IMR-90 (cell line): Measurements from ENCODE around the gene KLC1. TPM values are rescaled to one million over a fixed set of nuclear protein-coding genes. Genes with fewer than 3 reads are reported as not detected.
A peak's percentile ranks its signal among the peaks of the same experiment; 100 is the strongest.

Source experiments
- ATAC-seq: fragments of 200-7000 bp; cut with Tn5 transposase; 2 replicates; pipeline ENCODE4 v1.9.1; 2020; ENCODE audit warnings: low read depth, mild to moderate bottlenecking, moderate library complexity
- BruUV-seq: library from RNA; stranded (reverse); fragments of 400-500 nt; replicated peaks from 2 replicates; lab custom pipeline; 2021; lab: Mats Ljungman, UMichigan
- CTCF ChIA-PET: fragments of 300-600 bp; formaldehyde crosslinking; extraction: SDS; loops from one replicate; lab custom pipeline; 2021; ENCODE audit warnings: antibody characterized with exemption; lab: Yijun Ruan, JAX
- POLR2A ChIA-PET: fragments of 300-600 bp; sonication (Branson Sonifier 250); formaldehyde crosslinking; loops from one replicate; lab custom pipeline; 2022; ENCODE audit warnings: antibody characterized with exemption; ENCODE audit not compliant: unreplicated experiment; lab: Charles Lee
- DNase-seq: peaks from one replicate; pipeline ENCODE4 v3.0.0; 2013
- H2AFZ ChIP-seq: replicated peaks from 2 replicates; pipeline ENCODE3; 2013; ENCODE audit warnings: low read length, mild to moderate bottlenecking; ENCODE audit not compliant: poor library complexity
- H2AK5ac ChIP-seq: 2 replicates; pipeline ENCODE4 v1.6.1; 2013; ENCODE audit warnings: low read depth, low read length, inconsistent platforms
- H2AK9ac ChIP-seq: replicated peaks from 2 replicates; pipeline ENCODE3; 2013; ENCODE audit warnings: mild to moderate bottlenecking, low read depth, low read length, moderate library complexity; ENCODE audit not compliant: poor library complexity
- H2BK120ac ChIP-seq: 2 replicates; pipeline ENCODE4 v1.6.1; 2013; ENCODE audit warnings: low read depth, low read length, inconsistent platforms
- H2BK15ac ChIP-seq: 3 replicates; pipeline ENCODE4 v1.6.1; 2013; ENCODE audit warnings: low read depth, low read length, inconsistent platforms
- H2BK20ac ChIP-seq: 2 replicates; pipeline ENCODE4 v1.6.1; 2013; ENCODE audit warnings: low read depth, mild to moderate bottlenecking, inconsistent platforms, low read length, moderate library complexity
- H2BK5ac ChIP-seq: 2 replicates; pipeline ENCODE4 v1.6.1; 2013; ENCODE audit warnings: mild to moderate bottlenecking, low read depth, low read length, inconsistent platforms; ENCODE audit not compliant: poor library complexity, severe bottlenecking
- H3K14ac ChIP-seq: replicated peaks from 2 replicates; pipeline ENCODE4 v1.6.1; 2013; ENCODE audit warnings: low read depth, low read length, inconsistent platforms
- H3K18ac ChIP-seq: 2 replicates; pipeline ENCODE4 v1.6.1; 2013; ENCODE audit warnings: low read depth, low read length, control low read depth
- H3K23ac ChIP-seq: 2 replicates; pipeline ENCODE4 v1.6.1; 2013; ENCODE audit warnings: low read depth, low read length, inconsistent platforms
- H3K27ac ChIP-seq: 2 replicates; pipeline ENCODE4 v1.5.1; 2013; ENCODE audit warnings: mild to moderate bottlenecking, control low read depth, low read length; ENCODE audit not compliant: insufficient read depth
- H3K27me3 ChIP-seq: 2 replicates; pipeline ENCODE4 v1.6.1; 2013; ENCODE audit warnings: low read length; ENCODE audit not compliant: control insufficient read depth, insufficient read depth
- H3K36me3 ChIP-seq: 2 replicates; pipeline ENCODE4 v1.6.1; 2013; ENCODE audit warnings: low read length, mixed read lengths; ENCODE audit not compliant: control insufficient read depth, insufficient read depth
- H3K4ac ChIP-seq: 2 replicates; pipeline ENCODE4 v1.6.1; 2013; ENCODE audit warnings: low read depth, low read length, inconsistent platforms
- H3K4me1 ChIP-seq: 2 replicates; pipeline ENCODE4 v1.6.1; 2013; ENCODE audit warnings: low read length, mixed read lengths; ENCODE audit not compliant: control insufficient read depth, insufficient read depth
- H3K4me2 ChIP-seq: 2 replicates; pipeline ENCODE4 v1.6.1; 2013; ENCODE audit warnings: low read depth, mild to moderate bottlenecking, control low read depth, low read length, moderate library complexity
- H3K4me3 ChIP-seq: 2 replicates; pipeline ENCODE4 v1.5.1; 2013; ENCODE audit warnings: low read depth, mild to moderate bottlenecking, control low read depth, low read length, moderate library complexity; ENCODE audit not compliant: insufficient read depth
- H3K56ac ChIP-seq: 2 replicates; pipeline ENCODE4 v1.6.1; 2013; ENCODE audit warnings: low read length, inconsistent platforms; ENCODE audit not compliant: insufficient read depth; ENCODE audit errors: extremely low read depth
- H3K79me1 ChIP-seq, 2 experiments: 2 replicates each; pipeline ENCODE4 v1.6.1; 2013; ENCODE audit warnings: low read length in 2 of 2, inconsistent platforms in 1 of 2, low read depth in 1 of 2
- H3K9ac ChIP-seq: 2 replicates; pipeline ENCODE4 v1.6.1; 2013; ENCODE audit warnings: low read depth, low read length, control low read depth
- H3K9me1 ChIP-seq: 2 replicates; pipeline ENCODE4 v1.6.1; 2013; ENCODE audit warnings: low read length, inconsistent platforms; ENCODE audit not compliant: insufficient read depth
- H3K9me3 ChIP-seq: 2 replicates; pipeline ENCODE4 v1.6.1; 2013; ENCODE audit warnings: low read length; ENCODE audit not compliant: control insufficient read depth, insufficient read depth
- H4K20me1 ChIP-seq: 2 replicates; pipeline ENCODE4 v1.6.1; 2013; ENCODE audit warnings: low read length, inconsistent platforms; ENCODE audit not compliant: insufficient read depth
- H4K5ac ChIP-seq: 2 replicates; pipeline ENCODE4 v1.6.1; 2013; ENCODE audit warnings: mild to moderate bottlenecking, low read depth, low read length, control low read depth
- H4K8ac ChIP-seq, 2 experiments: 2 replicates each; pipeline ENCODE4 v1.6.1; 2013; ENCODE audit warnings: low read depth in 2 of 2, low read length in 2 of 2, control low read depth in 1 of 2, inconsistent platforms in 1 of 2
- H4K91ac ChIP-seq: 2 replicates; pipeline ENCODE4 v1.6.1; 2013; ENCODE audit warnings: low read depth, low read length, inconsistent platforms; ENCODE audit not compliant: insufficient read depth
- BHLHE40 ChIP-seq: fragments of 150-350 bp; IDR thresholded peaks from 2 replicates; pipeline ENCODE4 v1.6.1; 2016; ENCODE audit warnings: mild to moderate bottlenecking, low read depth, low read length
- CEBPB ChIP-seq: IDR thresholded peaks from 2 replicates; pipeline ENCODE4 v1.6.1; 2012; ENCODE audit warnings: low read depth, low read length, improper control_type of control experiment
- CHD1 ChIP-seq: IDR thresholded peaks from 2 replicates; pipeline ENCODE4 v1.6.1; 2012; ENCODE audit warnings: low read depth, low read length, improper control_type of control experiment
- FOS ChIP-seq: fragments of 150-350 bp; IDR thresholded peaks from 2 replicates; pipeline ENCODE4 v1.6.1; 2016; ENCODE audit warnings: low read depth, low read length
- MAFK ChIP-seq: IDR thresholded peaks from 2 replicates; pipeline ENCODE4 v1.6.1; 2012; ENCODE audit warnings: low read depth, low read length, improper control_type of control experiment
- MAZ ChIP-seq: IDR thresholded peaks from 2 replicates; pipeline ENCODE4 v1.6.1; 2012; ENCODE audit warnings: low read depth, mild to moderate bottlenecking, low read length, improper control_type of control experiment, moderate library complexity, borderline replicate concordance
- MXI1 ChIP-seq: IDR thresholded peaks from 2 replicates; pipeline ENCODE4 v1.6.1; 2012; ENCODE audit warnings: low read depth, mild to moderate bottlenecking, low read length, moderate library complexity, borderline replicate concordance
- NFE2L2 ChIP-seq: fragments of 150-350 bp; IDR thresholded peaks from 2 replicates; pipeline ENCODE4 v1.6.1; 2016; ENCODE audit warnings: low read depth, mild to moderate bottlenecking, low read length
- POLR2A ChIP-seq: IDR thresholded peaks from 2 replicates; pipeline ENCODE4 v1.6.1; 2012; ENCODE audit warnings: mild to moderate bottlenecking, low read depth, low read length
- RFX5 ChIP-seq: IDR thresholded peaks from 2 replicates; pipeline ENCODE4 v1.8.0; 2012; ENCODE audit warnings: low read depth, mild to moderate bottlenecking, low read length, moderate library complexity
- SMC3 ChIP-seq: fragments of 150-350 bp; IDR thresholded peaks from 2 replicates; pipeline ENCODE4 v1.6.1; 2016; ENCODE audit warnings: low read depth, mild to moderate bottlenecking, antibody characterized with exemption, low read length, moderate library complexity
- WGBS, 2 experiments: methylation state at CpG; one replicate each; pipeline versions ENCODE4 v1.1.5 to v1.1.7; 2013; ENCODE audit warnings: missing lambda C conversion rate in 2 of 2; ENCODE audit not compliant: insufficient read length in 1 of 2; ENCODE audit errors: extremely low coverage in 2 of 2; 5-methylcytosine and 5-hydroxymethylcytosine counted together
- dilution Hi-C: fragments of 300-500 bp; cut with HindIII; formaldehyde crosslinking; loops from one replicate; pipeline ENCODE4 v1.14.3; 2018; ENCODE audit warnings: low sequenced_read_pairs; ENCODE audit not compliant: unreplicated experiment
- in situ Hi-C: fragments of 300-500 bp; cut with MboI; formaldehyde crosslinking; loops from 3 replicates; pipeline ENCODE4 v1.14.3; 2019; ENCODE audit warnings: low sequenced_read_pairs, inconsistent platforms, mixed read lengths
- intact Hi-C: fragments of 100-400 bp; cut with micrococcal nuclease; formaldehyde crosslinking; loops from 2 replicates; pipeline ENCODE4 v1.10.0; 2022
- polyA plus RNA-seq, 3 experiments: library from polyadenylated mRNA; depleted of rRNA; stranded (reverse); fragments of >200 nt; gene quantifications; 2 replicates each; pipeline ENCODE4 v1.2.3, GENCODE V29; 2012; ENCODE audit warnings: low replicate concordance in 1 of 3
- total RNA-seq: library from RNA; depleted of rRNA; stranded (reverse); fragments of >200 nt; gene quantifications from 2 replicates; pipeline ENCODE4 v1.2.3, GENCODE V29; 2012
- TF ChIP-seq, protein P1 (sequence below): fragments of 150-350 bp; IDR thresholded peaks from 2 replicates; pipeline ENCODE4 v1.6.1; 2016; ENCODE audit warnings: low read depth, mild to moderate bottlenecking, low read length, moderate library complexity, borderline replicate concordance
- TF ChIP-seq, protein P2 (sequence below): fragments of 150-350 bp; IDR thresholded peaks from 2 replicates; pipeline ENCODE4 v1.6.1; 2017; ENCODE audit warnings: mild to moderate bottlenecking, antibody characterized with exemption, low read length, low read depth
- TF ChIP-seq, protein P3 (sequence below): conservative IDR thresholded peaks from 2 replicates; pipeline ENCODE4 v1.5.1; 2012; ENCODE audit warnings: mild to moderate bottlenecking, low read depth, low read length, improper control_type of control experiment

The KLC1 gene
- total and polyA plus RNA-seq, 2 of the 4 experiments (the other 2 are of a cell fraction): 101 to 157 TPM

GRCh38 chr14:103699901-103700752 is 71.1 kb downstream of the KLC1 start:
- H3K18ac ChIP-seq: no peak overlapping the region
- H3K9me3 ChIP-seq: no peaks in the 10 kb centered on the region
- no peak overlapping the region for H3K4me2 ChIP-seq
- peaks cover 3% of the 10 kb centered on the region; the same call in 1 of the 2 replicates for H3K9me1 ChIP-seq
- no peak overlapping the region for H3K9ac ChIP-seq
- no peak overlapping the region for H2BK20ac ChIP-seq
- no TSS peak for BruUV-seq
- H3K36me3 ChIP-seq: peaks cover 56% of the 10 kb centered on the region
- CTCF ChIA-PET: no interaction called here
- H4K8ac ChIP-seq: 0 out of 4 replicates have a peak overlapping the region, but pooled peaks of 1 of the 2 experiments have one; percentile 7
- H3K27ac ChIP-seq: no peak overlapping the region
- no peaks in the 10 kb centered on the region for H3K27me3 ChIP-seq
- peak overlapping the region; percentile 56 for H2AFZ ChIP-seq
- dilution Hi-C loops: no loop called here
- no peak overlapping the region for H2BK5ac ChIP-seq
- H2BK120ac ChIP-seq: no peak overlapping the region
- ATAC-seq (no peak), DNase-seq (no peak)
- H3K4me3 ChIP-seq: no peak overlapping the region
- in situ Hi-C loops: no loop called here
- H3K79me1 ChIP-seq: peaks cover 27 to 82% of the 10 kb centered on the region in 2 experiments; a peak in 3 of 4 replicates
- H4K20me1 ChIP-seq: peaks cover 57% of the 10 kb centered on the region
- H2AK5ac ChIP-seq: no peak overlapping the region
- H4K91ac ChIP-seq: no peak overlapping the region
- peak overlapping the region; percentile 18 for H2AK9ac ChIP-seq
- H3K56ac ChIP-seq: no peak overlapping the region
- peaks cover 15% of the 10 kb centered on the region for H3K4me1 ChIP-seq
- intact Hi-C loops: no loop called here
- no peak overlapping the region for H3K4ac ChIP-seq
- POLR2A ChIA-PET: no interaction called here
- no peak overlapping the region for H2BK15ac ChIP-seq
- 85% methylated on average over 12 of the region's 25 CpGs; no CpG with 5 or more reads in 1 of the 2 experiments for WGBS, 2 experiments
- no peak overlapping the region for H4K5ac ChIP-seq
- no peak overlapping the region for H3K14ac ChIP-seq
- no peak overlapping the region for H3K23ac ChIP-seq
- TF ChIP-seq SMC3: no peak
- TF ChIP-seq MAFK: no peak
- TF ChIP-seq CEBPB: no peak
- no peak for TF ChIP-seq NFE2L2
- TF ChIP-seq FOS: no peak
- no peak for TF ChIP-seq POLR2A
- TF ChIP-seq, protein P1, sequence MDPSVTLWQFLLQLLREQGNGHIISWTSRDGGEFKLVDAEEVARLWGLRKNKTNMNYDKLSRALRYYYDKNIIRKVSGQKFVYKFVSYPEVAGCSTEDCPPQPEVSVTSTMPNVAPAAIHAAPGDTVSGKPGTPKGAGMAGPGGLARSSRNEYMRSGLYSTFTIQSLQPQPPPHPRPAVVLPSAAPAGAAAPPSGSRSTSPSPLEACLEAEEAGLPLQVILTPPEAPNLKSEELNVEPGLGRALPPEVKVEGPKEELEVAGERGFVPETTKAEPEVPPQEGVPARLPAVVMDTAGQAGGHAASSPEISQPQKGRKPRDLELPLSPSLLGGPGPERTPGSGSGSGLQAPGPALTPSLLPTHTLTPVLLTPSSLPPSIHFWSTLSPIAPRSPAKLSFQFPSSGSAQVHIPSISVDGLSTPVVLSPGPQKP: no peak
- no peak for TF ChIP-seq MXI1
- no peak for TF ChIP-seq CHD1
- no peak for TF ChIP-seq MAZ
- TF ChIP-seq, protein P2, sequence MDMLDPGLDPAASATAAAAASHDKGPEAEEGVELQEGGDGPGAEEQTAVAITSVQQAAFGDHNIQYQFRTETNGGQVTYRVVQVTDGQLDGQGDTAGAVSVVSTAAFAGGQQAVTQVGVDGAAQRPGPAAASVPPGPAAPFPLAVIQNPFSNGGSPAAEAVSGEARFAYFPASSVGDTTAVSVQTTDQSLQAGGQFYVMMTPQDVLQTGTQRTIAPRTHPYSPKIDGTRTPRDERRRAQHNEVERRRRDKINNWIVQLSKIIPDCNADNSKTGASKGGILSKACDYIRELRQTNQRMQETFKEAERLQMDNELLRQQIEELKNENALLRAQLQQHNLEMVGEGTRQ: no peak
- TF ChIP-seq BHLHE40: no peak
- TF ChIP-seq, protein P3, sequence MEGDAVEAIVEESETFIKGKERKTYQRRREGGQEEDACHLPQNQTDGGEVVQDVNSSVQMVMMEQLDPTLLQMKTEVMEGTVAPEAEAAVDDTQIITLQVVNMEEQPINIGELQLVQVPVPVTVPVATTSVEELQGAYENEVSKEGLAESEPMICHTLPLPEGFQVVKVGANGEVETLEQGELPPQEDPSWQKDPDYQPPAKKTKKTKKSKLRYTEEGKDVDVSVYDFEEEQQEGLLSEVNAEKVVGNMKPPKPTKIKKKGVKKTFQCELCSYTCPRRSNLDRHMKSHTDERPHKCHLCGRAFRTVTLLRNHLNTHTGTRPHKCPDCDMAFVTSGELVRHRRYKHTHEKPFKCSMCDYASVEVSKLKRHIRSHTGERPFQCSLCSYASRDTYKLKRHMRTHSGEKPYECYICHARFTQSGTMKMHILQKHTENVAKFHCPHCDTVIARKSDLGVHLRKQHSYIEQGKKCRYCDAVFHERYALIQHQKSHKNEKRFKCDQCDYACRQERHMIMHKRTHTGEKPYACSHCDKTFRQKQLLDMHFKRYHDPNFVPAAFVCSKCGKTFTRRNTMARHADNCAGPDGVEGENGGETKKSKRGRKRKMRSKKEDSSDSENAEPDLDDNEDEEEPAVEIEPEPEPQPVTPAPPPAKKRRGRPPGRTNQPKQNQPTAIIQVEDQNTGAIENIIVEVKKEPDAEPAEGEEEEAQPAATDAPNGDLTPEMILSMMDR: no peak
- no peak for TF ChIP-seq RFX5
